ENCODE results near the gene MATCAP1. TPM values are rescaled to one million over a fixed set of nuclear protein-coding genes. Genes with fewer than 3 reads are reported as not detected.

The MATCAP1 gene
- total and polyA plus RNA-seq, 2 of the 13 experiments (the other 11 are each of a cell fraction or from before 2014, with no cell fraction given) = 11.2 to 24.5 TPM

DNA sequence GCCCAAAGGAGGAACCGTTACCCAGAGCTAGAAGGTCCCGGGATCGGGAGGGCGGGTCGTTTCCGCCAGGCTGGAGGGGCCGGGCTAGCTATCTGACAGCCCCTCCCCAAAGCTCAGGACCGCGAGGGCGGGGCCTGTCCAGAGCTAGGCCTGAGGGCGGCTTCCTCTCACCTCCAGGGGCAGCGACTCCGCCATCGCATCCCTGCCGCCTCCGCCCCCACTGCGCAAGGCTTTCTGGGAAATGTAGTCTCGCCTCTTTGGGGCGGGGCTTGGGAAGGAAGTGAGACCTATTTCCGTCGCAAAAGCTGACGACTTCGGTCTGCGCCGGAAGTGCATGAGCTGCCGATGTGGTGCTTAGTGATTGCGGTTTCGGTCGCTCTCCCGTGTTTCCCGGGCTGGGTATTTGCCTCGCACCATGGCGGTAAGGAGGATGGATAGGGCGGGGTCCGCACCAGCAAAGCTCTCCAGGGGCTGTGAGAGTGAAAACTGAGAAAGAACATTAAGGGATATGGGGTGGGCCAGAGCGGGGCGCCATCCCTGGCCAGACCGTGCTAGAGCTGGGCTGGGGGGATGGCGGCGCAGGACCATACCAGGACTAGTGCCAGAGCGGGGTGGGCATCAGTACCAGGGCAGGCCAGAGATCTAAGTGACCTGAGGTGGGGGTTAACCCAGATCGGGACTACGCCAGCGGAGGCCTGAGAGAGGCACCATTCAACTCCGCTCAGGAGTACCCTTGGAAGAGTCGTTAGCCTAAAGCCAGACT is 43.2 kb upstream of the MATCAP1 start, which contains the start of gene TMEM208 (continued):
- no peak for TF ChIP-seq ZNF660 (CRISPR knock-in tag; IDR thresholded peaks at IDR 0.05; ENCODE audit: borderline replicate concordance, low read depth)
- TF ChIP-seq RXRA (CRISPR knock-in tag; IDR thresholded peaks at IDR 0.05) = peak; percentile 89
- TF ChIP-seq ZNF563 (CRISPR knock-in tag; IDR thresholded peaks at IDR 0.05) = peak; percentile 37; the same call in 1 of the 2 replicates
- peak; percentile 72; the same call in 1 of the 2 replicates for TF ChIP-seq PPARG (CRISPR knock-in tag; conservative IDR thresholded peaks at IDR 0.05)
- TF ChIP-seq MYNN (CRISPR knock-in tag; IDR thresholded peaks at IDR 0.05; ENCODE audit: low read depth) = no peak
- TF ChIP-seq SIN3A (IDR thresholded peaks at IDR 0.05; ENCODE audit: borderline replicate concordance, low read depth, low read length) = peak; percentile 97
- no peak; the same call in 1 of the 2 replicates for TF ChIP-seq ZNF44 (CRISPR knock-in tag; IDR thresholded peaks at IDR 0.05)
- TF ChIP-seq, protein P1, sequence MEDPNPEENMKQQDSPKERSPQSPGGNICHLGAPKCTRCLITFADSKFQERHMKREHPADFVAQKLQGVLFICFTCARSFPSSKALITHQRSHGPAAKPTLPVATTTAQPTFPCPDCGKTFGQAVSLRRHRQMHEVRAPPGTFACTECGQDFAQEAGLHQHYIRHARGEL (CRISPR knock-in tag; IDR thresholded peaks at IDR 0.05) = no peak
- peak; percentile 90 to 95 for TF ChIP-seq POLR2A (IDR thresholded peaks at IDR 0.05; ENCODE audit: insufficient read depth in 1 of 2, low read depth in 2 of 2, low read length in 2 of 2)
- peak; percentile 93 for TF ChIP-seq ZNF572 (CRISPR knock-in tag; IDR thresholded peaks at IDR 0.05)
- peak; percentile 38 for TF ChIP-seq ZNF781 (CRISPR knock-in tag; IDR thresholded peaks at IDR 0.05; ENCODE audit: borderline replicate concordance, not compliant biosample characterization)
- no peak for TF ChIP-seq SNAI1 (CRISPR knock-in tag; IDR thresholded peaks at IDR 0.05; ENCODE audit: borderline replicate concordance)
- peak; percentile 75; the same call in 1 of the 2 replicates for TF ChIP-seq RELA (CRISPR knock-in tag; IDR thresholded peaks at IDR 0.05)
- no peak for TF ChIP-seq ATAD3A (CRISPR knock-in tag; IDR thresholded peaks at IDR 0.05)
- TF ChIP-seq ZBTB3 (CRISPR knock-in tag; IDR thresholded peaks at IDR 0.05; ENCODE audit: borderline replicate concordance, low read depth) = peak; percentile 91
- TF ChIP-seq, protein P2, sequence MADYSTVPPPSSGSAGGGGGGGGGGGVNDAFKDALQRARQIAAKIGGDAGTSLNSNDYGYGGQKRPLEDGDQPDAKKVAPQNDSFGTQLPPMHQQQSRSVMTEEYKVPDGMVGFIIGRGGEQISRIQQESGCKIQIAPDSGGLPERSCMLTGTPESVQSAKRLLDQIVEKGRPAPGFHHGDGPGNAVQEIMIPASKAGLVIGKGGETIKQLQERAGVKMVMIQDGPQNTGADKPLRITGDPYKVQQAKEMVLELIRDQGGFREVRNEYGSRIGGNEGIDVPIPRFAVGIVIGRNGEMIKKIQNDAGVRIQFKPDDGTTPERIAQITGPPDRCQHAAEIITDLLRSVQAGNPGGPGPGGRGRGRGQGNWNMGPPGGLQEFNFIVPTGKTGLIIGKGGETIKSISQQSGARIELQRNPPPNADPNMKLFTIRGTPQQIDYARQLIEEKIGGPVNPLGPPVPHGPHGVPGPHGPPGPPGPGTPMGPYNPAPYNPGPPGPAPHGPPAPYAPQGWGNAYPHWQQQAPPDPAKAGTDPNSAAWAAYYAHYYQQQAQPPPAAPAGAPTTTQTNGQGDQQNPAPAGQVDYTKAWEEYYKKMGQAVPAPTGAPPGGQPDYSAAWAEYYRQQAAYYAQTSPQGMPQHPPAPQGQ (CRISPR knock-in tag; IDR thresholded peaks at IDR 0.05; ENCODE audit: borderline replicate concordance) = no peak
- 0 out of 2 replicates have a peak, but pooled peaks have one; percentile 33 for TF ChIP-seq NRL (CRISPR knock-in tag; IDR thresholded peaks at IDR 0.05; ENCODE audit: borderline replicate concordance)
- TF ChIP-seq MIER3 (CRISPR knock-in tag; IDR thresholded peaks at IDR 0.05; ENCODE audit: borderline replicate concordance) = peak; percentile 99
- TF ChIP-seq ZNF468 (CRISPR knock-in tag; IDR thresholded peaks at IDR 0.05) = no peak
- peak; percentile 59 for TF ChIP-seq ARNTL (CRISPR knock-in tag; IDR thresholded peaks at IDR 0.05)
- TF ChIP-seq ATF1 (CRISPR knock-in tag; IDR thresholded peaks at IDR 0.05) = peak; percentile 100
- TF ChIP-seq ZNF335 (CRISPR knock-in tag; IDR thresholded peaks at IDR 0.05) = peak; percentile 96
- TF ChIP-seq, protein P3, sequence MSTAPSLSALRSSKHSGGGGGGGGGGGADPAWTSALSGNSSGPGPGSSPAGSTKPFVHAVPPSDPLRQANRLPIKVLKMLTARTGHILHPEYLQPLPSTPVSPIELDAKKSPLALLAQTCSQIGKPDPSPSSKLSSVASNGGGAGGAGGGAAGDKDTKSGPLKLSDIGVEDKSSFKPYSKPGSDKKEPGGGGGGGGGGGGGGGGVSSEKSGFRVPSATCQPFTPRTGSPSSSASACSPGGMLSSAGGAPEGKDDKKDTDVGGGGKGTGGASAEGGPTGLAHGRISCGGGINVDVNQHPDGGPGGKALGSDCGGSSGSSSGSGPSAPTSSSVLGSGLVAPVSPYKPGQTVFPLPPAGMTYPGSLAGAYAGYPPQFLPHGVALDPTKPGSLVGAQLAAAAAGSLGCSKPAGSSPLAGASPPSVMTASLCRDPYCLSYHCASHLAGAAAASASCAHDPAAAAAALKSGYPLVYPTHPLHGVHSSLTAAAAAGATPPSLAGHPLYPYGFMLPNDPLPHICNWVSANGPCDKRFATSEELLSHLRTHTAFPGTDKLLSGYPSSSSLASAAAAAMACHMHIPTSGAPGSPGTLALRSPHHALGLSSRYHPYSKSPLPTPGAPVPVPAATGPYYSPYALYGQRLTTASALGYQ (CRISPR knock-in tag; IDR thresholded peaks at IDR 0.05) = peak; percentile 77
- peak; percentile 53; the same call in 1 of the 2 replicates for TF ChIP-seq ARHGAP35 (CRISPR knock-in tag; IDR thresholded peaks at IDR 0.05; ENCODE audit: borderline replicate concordance)
- TF ChIP-seq NONO (IDR thresholded peaks at IDR 0.05) = no peak
- TF ChIP-seq NONO (CRISPR knock-in tag; conservative IDR thresholded peaks at IDR 0.05) = peak; percentile 96
- TF ChIP-seq EP300 (IDR thresholded peaks at IDR 0.05; ENCODE audit: low read depth in 2 of 2, low read length in 2 of 2) = peak; percentile 30 to 45; a peak in 2 of 4 replicates
- TF ChIP-seq EP300 (CRISPR knock-in tag; IDR thresholded peaks at IDR 0.05; ENCODE audit: borderline replicate concordance) = peak; percentile 8; the same call in 1 of the 2 replicates

Measured in HepG2 (cell line).